GM19035 (cell line): ENCODE results near the gene MYO3A.

Experiments used
- ATAC-seq: cut with Tn5 transposase; IDR thresholded peaks from one replicate; pipeline ENCODE4 v1.9.1; 2021; ENCODE audit not compliant: unreplicated experiment

MYO3A gene, protein sequence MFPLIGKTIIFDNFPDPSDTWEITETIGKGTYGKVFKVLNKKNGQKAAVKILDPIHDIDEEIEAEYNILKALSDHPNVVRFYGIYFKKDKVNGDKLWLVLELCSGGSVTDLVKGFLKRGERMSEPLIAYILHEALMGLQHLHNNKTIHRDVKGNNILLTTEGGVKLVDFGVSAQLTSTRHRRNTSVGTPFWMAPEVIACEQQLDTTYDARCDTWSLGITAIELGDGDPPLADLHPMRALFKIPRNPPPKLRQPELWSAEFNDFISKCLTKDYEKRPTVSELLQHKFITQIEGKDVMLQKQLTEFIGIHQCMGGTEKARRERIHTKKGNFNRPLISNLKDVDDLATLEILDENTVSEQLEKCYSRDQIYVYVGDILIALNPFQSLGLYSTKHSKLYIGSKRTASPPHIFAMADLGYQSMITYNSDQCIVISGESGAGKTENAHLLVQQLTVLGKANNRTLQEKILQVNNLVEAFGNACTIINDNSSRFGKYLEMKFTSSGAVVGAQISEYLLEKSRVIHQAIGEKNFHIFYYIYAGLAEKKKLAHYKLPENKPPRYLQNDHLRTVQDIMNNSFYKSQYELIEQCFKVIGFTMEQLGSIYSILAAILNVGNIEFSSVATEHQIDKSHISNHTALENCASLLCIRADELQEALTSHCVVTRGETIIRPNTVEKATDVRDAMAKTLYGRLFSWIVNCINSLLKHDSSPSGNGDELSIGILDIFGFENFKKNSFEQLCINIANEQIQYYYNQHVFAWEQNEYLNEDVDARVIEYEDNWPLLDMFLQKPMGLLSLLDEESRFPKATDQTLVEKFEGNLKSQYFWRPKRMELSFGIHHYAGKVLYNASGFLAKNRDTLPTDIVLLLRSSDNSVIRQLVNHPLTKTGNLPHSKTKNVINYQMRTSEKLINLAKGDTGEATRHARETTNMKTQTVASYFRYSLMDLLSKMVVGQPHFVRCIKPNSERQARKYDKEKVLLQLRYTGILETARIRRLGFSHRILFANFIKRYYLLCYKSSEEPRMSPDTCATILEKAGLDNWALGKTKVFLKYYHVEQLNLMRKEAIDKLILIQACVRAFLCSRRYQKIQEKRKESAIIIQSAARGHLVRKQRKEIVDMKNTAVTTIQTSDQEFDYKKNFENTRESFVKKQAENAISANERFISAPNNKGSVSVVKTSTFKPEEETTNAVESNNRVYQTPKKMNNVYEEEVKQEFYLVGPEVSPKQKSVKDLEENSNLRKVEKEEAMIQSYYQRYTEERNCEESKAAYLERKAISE (N-terminal part only)

GRCh38 chr10:25933653-25934608 is at the start of gene MYO3A:
Gene MYO3A (plus strand): TSS chr10:25934229. CDS start chr10:25952111, 17,882 bp downstream.
- ATAC-seq = no peak

DNA sequence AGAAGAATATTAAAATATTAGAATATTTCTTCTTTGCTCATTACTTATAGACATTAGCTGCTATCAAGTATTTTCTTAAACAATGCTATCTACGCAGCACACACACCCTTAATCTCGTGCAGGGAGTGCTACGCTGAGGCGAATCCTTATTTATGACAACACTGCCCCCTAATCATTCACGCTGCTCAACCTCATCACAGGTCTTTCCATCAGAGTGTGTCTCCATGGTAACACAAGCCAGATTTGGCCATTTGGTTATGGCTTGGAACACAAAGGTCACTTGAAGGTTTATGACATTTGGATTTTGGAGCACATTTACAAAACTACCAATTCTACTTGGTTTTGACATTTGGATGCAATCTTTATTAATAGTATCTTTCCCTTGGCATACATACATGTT is 45.4 kb upstream of the MYO3A start:
- ATAC-seq = no peak

GRCh38 chr10:25890995-25891394 is 43.0 kb upstream of the MYO3A start:
- ATAC-seq = no peak

- no peak for ATAC-seq
Measured at GRCh38 chr10:25895856-25896255, 38.2 kb upstream of the MYO3A start.

GRCh38 chr10:25896421-25896820 is 37.6 kb upstream of the MYO3A start:
- no peak for ATAC-seq

GRCh38 chr10:25899304-25899703 is 34.7 kb upstream of the MYO3A start:
- no peak for ATAC-seq

DNA sequence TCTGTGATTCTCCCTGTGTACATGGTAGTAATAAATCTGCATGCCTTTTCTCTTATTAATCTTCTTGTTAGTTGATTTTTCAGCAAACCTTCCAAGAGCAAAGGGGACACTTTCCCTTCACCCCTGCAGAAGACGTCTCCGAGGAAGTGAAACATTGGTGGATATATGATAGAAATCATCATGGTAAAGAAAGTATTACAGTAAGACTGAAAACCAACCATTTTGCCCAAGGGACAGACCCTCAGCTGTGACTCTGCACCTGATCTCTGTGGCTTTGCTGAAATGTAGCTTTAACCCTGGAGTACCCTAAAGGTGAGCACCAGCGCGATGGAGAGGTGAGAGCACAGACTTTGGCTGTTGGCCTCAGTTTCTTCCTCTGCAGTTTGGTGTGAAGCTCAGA is 32.8 kb upstream of the MYO3A start:
- no peak for ATAC-seq

- no peak for ATAC-seq
Measured at GRCh38 chr10:25902002-25902401, 32.0 kb upstream of the MYO3A start.

- ATAC-seq = no peak
Measured at GRCh38 chr10:25907261-25907660, 26.8 kb upstream of the MYO3A start.

- no peak for ATAC-seq
Measured at GRCh38 chr10:25912866-25913265, 21.2 kb upstream of the MYO3A start.

DNA sequence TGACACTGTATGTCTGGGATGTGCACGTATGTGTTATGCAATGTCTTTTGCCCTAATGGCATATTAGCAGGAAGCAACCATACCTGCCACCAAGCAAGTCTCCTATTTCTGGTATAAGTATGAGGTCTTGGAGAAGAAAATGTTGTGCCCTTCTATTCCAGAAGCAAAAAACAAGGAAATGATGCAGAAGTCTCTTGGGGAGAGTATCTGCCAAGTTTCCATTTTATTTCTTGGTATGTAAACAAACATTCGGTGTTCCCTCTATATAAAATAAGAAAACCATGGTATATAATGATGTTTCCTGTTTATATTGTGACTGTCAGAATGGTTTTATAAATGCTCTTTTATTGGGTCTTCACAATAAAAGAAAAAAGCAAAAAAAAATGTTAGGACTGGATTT is 19.3 kb upstream of the MYO3A start:
- ATAC-seq = no peak

DNA sequence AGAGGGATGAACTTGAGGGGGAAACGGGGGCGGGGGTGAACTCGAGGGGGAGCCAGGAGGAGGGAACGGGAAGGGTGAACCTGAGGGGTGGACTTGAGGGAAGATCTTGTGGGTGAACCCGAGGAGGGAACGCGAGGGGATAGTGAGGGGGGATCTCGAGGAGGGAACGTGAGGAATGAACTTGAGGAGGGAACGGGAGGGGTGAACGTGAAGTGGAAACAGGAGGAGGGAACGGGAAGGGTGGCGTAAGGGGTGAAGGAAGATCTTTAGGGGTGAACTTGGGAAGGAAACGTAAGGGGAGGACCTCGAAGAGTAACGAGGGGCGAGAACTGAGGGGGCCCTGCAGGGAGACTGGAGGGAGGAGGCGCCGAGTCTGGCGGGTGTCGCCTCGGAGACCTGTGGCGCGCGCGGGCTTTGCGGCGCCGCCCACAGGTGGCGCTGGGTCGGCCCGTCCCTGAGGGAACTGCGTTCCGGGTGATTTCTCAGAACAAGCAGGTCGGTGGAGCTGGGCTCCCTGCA is 651 bp downstream of the MYO3A start:
- ATAC-seq = no peak

DNA sequence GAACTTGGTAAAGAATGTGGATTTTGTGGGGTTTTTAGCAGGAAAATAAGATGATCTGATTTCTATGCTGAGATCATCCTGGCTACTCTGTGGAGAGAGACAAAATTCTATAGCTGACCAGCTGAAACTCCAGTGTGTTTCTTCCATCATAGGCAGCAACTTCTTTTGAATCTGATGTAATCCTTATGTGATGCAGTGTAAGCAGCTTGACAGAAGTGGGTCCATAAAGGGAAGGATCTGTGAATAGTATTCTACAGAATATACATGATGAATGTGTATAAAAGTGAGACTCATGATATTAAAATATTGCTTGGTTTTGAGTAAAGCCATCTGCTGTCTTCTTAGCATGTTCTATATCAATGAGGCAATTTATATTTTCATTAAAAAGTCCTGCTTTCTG is 4.4 kb downstream of the MYO3A start:
- no peak for ATAC-seq

GRCh38 chr10:25944771-25945170 is 10.7 kb downstream of the MYO3A start:
- no peak for ATAC-seq

DNA sequence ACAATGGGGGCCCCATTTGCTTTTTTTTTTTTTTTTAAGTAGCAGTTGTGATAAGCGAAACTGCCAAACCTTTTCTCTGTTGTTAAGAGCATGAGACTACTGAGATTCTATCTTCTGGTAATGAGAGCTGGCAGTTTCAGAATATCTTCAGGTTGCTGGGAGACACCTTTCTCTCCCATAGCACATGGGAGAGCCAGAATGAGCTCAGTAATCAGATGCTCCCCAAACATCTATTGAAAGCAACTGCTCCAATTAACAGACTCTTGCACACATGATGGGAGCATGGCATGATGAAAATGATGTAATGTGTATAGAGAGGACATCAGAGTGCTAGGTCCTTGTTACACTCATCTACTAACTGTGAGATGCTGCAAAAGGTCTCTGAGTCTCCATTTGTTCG is 18.8 kb downstream of the MYO3A start:
- peak; percentile 54 for ATAC-seq

- ATAC-seq = no peak
Measured at GRCh38 chr10:25954851-25955250, 20.8 kb downstream of the MYO3A start.

DNA sequence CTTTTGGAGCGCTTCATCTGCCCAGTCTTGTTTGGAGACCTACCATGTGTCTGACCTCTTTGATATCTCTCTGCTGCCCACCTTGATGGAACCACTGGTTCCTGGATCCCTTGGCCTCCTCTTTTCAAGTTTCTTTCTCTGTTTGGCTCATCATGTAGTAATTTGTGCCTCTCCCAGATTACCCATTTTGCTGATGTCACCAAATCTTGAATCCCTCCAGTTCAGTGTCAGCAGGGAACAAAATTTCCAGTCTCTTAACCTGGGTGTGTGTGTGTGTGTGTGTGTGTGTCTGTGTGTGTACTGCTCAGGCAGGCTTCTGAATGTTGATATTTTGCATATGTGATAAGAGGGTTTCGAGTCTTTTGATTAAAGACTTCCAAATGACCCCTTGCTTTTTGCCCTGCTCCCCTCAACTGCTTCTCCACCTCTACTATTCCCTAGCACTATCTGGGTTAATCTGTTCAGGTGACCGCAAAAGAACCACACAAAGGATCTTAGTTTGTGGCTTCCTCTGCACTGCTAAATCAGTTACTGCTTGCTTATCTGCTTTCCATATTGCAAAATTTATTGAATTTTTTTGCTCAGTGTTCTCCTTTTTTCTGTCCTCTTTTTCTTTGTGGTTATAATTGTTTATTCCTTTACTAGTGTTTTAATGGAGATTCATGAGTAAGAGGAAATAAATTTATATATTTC is 25.7 kb downstream of the MYO3A start:
- ATAC-seq = no peak

DNA sequence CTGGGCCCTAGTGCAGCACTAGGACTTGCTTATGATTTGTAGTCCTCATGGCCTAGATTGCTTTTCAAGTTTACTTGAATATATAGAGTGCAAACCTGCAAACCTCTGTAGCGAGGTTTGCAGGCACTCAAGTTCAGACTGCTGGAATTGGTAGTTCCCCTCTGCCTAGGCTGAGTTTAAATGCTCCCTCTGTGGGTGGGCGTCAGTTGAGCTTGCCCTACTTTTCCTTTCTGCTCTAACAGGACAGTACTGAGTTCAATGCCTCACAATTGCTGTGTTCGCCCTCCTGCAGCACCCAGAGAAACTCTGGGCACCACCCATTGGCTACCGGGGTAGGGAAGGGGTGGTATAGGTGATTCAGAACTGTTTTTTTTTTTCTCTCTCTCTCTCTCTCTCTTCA is 31.6 kb downstream of the MYO3A start:
- ATAC-seq = no peak

DNA sequence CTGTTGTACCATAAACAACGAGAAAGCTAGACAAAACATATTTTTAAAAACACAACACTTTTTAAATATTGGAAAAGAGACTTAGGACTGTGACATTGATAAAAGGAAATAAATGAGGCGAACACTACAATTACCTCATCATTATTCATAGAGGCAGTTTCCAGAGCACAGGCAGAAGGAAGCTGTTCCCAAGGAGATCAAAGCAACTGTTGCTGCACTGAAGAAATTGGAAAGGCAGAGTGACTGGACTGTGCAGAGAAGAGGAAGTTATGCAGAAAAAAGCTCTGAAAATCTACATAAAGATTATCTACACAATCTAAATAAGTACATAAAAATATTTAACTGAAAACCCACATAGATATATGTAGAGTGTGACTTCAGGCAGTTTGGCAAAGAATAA is 32.8 kb downstream of the MYO3A start:
- no peak for ATAC-seq
